Measurements from ENCODE around the gene DOCK2.

DOCK2 gene

DNA sequence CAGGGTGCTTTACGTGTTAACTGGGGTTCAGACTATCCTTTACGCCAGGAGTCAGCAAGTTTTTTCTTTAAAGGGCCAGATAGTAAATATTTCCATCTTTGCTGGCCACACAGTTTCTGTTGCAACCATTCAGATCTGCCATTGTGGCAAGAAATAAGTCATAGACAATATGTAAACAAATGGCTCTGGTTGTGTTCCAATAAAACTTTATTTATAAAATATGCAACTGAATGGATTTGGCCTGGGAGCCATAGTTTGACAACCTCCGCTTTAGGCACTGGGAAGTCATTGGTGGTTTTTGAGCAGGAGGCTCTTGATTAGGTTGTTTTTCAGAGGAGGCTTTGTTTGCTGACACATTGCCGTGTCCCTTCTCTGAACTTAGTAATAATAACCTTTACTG, 252.5 kb downstream of the DOCK2 start:
- ChIA-PET POLR2A (no interaction called here), CTCF (no interaction called here)
- TF ChIP-seq ZNF433 (tag by site-specific recombination; IDR thresholded peaks at IDR 0.05; ENCODE audit: low read depth), result no peak
- TF ChIP-seq, protein P1, sequence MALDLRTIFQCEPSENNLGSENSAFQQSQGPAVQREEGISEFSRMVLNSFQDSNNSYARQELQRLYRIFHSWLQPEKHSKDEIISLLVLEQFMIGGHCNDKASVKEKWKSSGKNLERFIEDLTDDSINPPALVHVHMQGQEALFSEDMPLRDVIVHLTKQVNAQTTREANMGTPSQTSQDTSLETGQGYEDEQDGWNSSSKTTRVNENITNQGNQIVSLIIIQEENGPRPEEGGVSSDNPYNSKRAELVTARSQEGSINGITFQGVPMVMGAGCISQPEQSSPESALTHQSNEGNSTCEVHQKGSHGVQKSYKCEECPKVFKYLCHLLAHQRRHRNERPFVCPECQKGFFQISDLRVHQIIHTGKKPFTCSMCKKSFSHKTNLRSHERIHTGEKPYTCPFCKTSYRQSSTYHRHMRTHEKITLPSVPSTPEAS (tag by site-specific recombination; IDR thresholded peaks at IDR 0.05), result no peak
- no peak for TF ChIP-seq ZNF341 (tag by site-specific recombination; IDR thresholded peaks at IDR 0.05; ENCODE audit: low read depth)
- TF ChIP-seq KLF9 (tag by site-specific recombination; IDR thresholded peaks at IDR 0.05; ENCODE audit: low read depth), result no peak
- no peak for TF ChIP-seq ZNF660 (tag by site-specific recombination; IDR thresholded peaks at IDR 0.05)
- H3K36me3 ChIP-seq (ENCODE audit: control insufficient read depth in 2 of 2, insufficient read depth in 1 of 2, low read length in 2 of 2), result no peaks in the 10 kb centered on the region
- no peak overlapping the region for H3K4me3 ChIP-seq (ENCODE audit: low read depth, low read length)
- H3K27ac ChIP-seq (ENCODE audit: extremely low read depth, low read depth, low read length), result no peak overlapping the region
- H3K4me1 ChIP-seq (ENCODE audit: control insufficient read depth, insufficient read depth, low read length), result no peaks in the 10 kb centered on the region
- H3K9me3 ChIP-seq (ENCODE audit: control insufficient read depth, insufficient read depth, low read depth, low read length), result no peaks in the 10 kb centered on the region

DNA sequence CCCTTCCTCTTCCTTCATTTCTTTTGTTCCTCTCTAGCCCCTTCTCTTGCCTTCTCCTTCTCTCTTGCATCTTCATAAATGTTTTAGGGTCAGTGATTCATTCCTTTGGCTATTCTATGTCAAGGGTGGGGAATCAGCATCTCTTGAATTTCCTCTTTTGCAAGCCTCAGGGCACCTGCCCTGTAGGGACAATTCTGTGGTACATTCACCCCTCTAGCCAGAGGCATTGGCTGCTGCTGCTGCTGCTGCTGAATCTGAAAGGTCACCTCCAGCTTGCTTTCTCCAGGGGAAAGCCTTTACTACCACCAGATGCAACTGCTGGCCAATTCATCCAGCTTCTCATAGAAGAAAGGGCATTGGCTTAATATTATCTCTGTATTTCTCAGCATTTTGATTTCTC, 255.9 kb downstream of the DOCK2 start:
- no peak overlapping the region for H3K4me3 ChIP-seq (ENCODE audit: low read depth, low read length)
- no peaks in the 10 kb centered on the region for H3K36me3 ChIP-seq (ENCODE audit: control insufficient read depth in 2 of 2, insufficient read depth in 1 of 2, low read length in 2 of 2)
- ChIA-PET CTCF (interaction anchor here (1.9 kb wide), 1 partner anchor 87 kb away, joined by 4 read pairs; the partner anchor contains the start of gene INSYN2B), POLR2A (no interaction called here)
- H3K4me1 ChIP-seq (ENCODE audit: control insufficient read depth, insufficient read depth, low read length), result no peaks in the 10 kb centered on the region
- no peak overlapping the region for H3K27ac ChIP-seq (ENCODE audit: extremely low read depth, low read depth, low read length)
- no peaks in the 10 kb centered on the region for H3K9me3 ChIP-seq (ENCODE audit: control insufficient read depth, insufficient read depth, low read depth, low read length)
- TF ChIP-seq SP7 (tag by site-specific recombination; IDR thresholded peaks at IDR 0.05), result no peak
- no peak for TF ChIP-seq ZNF132 (tag by site-specific recombination; IDR thresholded peaks at IDR 0.05; ENCODE audit: borderline replicate concordance)
- TF ChIP-seq ZNF274 (IDR thresholded peaks at IDR 0.05; ENCODE audit: low read length), result no peak
- no peak for TF ChIP-seq ZNF274 (tag by site-specific recombination; IDR thresholded peaks at IDR 0.05; ENCODE audit: borderline replicate concordance)
- TF ChIP-seq, protein P2, sequence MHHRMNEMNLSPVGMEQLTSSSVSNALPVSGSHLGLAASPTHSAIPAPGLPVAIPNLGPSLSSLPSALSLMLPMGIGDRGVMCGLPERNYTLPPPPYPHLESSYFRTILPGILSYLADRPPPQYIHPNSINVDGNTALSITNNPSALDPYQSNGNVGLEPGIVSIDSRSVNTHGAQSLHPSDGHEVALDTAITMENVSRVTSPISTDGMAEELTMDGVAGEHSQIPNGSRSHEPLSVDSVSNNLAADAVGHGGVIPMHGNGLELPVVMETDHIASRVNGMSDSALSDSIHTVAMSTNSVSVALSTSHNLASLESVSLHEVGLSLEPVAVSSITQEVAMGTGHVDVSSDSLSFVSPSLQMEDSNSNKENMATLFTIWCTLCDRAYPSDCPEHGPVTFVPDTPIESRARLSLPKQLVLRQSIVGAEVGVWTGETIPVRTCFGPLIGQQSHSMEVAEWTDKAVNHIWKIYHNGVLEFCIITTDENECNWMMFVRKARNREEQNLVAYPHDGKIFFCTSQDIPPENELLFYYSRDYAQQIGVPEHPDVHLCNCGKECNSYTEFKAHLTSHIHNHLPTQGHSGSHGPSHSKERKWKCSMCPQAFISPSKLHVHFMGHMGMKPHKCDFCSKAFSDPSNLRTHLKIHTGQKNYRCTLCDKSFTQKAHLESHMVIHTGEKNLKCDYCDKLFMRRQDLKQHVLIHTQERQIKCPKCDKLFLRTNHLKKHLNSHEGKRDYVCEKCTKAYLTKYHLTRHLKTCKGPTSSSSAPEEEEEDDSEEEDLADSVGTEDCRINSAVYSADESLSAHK (tag by site-specific recombination; IDR thresholded peaks at IDR 0.05), result no peak
- no peak for TF ChIP-seq ZNF341 (tag by site-specific recombination; IDR thresholded peaks at IDR 0.05; ENCODE audit: low read depth)
- TF ChIP-seq GLI4 (tag by site-specific recombination; IDR thresholded peaks at IDR 0.05), result no peak
- TF ChIP-seq ZBTB20 (tag by site-specific recombination; IDR thresholded peaks at IDR 0.05), result no peak
- TF ChIP-seq ZNF169 (tag by site-specific recombination; IDR thresholded peaks at IDR 0.05), result no peak
- TF ChIP-seq RBAK (tag by site-specific recombination; IDR thresholded peaks at IDR 0.05), result no peak
- TF ChIP-seq ZNF561 (tag by site-specific recombination; IDR thresholded peaks at IDR 0.05; ENCODE audit: borderline replicate concordance), result no peak
- TF ChIP-seq ZNF626 (tag by site-specific recombination; IDR thresholded peaks at IDR 0.05), result no peak
- TF ChIP-seq, protein P3, sequence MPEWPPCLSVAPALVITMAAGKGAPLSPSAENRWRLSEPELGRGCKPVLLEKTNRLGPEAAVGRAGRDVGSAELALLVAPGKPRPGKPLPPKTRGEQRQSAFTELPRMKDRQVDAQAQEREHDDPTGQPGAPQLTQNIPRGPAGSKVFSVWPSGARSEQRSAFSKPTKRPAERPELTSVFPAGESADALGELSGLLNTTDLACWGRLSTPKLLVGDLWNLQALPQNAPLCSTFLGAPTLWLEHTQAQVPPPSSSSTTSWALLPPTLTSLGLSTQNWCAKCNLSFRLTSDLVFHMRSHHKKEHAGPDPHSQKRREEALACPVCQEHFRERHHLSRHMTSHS (tag by site-specific recombination; IDR thresholded peaks at IDR 0.05), result no peak

DNA sequence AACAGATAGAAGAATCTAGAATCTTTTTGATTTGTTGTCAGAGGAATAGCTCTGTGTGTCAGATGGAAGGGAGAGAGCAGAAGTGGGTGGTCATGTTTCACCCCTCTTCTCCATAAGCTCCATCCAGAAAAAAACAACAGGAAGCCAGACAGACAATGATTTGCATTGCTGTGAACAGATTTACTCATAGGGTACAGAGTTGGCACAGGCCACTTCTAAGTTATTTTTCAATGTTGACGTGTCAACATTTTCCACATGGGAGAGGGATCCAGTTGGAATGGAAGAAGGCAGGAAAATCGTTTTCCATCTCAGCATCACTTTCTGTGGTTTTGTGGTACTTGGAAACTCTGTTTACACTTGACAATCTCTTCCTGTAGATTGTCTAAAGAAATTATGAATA, 256.5 kb downstream of the DOCK2 start:
- CTCF ChIA-PET, result interaction anchor here (1.9 kb wide), 1 partner anchor 87 kb away, joined by 4 read pairs; the partner anchor contains the start of gene INSYN2B
- no peak for TF ChIP-seq ZNF623 (tag by site-specific recombination; IDR thresholded peaks at IDR 0.05)
- no peak for TF ChIP-seq ZNF433 (tag by site-specific recombination; IDR thresholded peaks at IDR 0.05; ENCODE audit: low read depth)
- no peak for TF ChIP-seq ZNF311 (tag by site-specific recombination; IDR thresholded peaks at IDR 0.05; ENCODE audit: borderline replicate concordance)
- no peak for TF ChIP-seq ZNF629 (tag by site-specific recombination; IDR thresholded peaks at IDR 0.05)
- TF ChIP-seq KLF7 (tag by site-specific recombination; IDR thresholded peaks at IDR 0.05; ENCODE audit: borderline replicate concordance), result no peak
- no peak for TF ChIP-seq ZNF473 (tag by site-specific recombination; IDR thresholded peaks at IDR 0.05)
- no peak for TF ChIP-seq ZNF626 (tag by site-specific recombination; IDR thresholded peaks at IDR 0.05)
- no peak for TF ChIP-seq ZBTB1 (tag by site-specific recombination; IDR thresholded peaks at IDR 0.05)
- TF ChIP-seq ZNF23 (tag by site-specific recombination; IDR thresholded peaks at IDR 0.05; ENCODE audit: borderline replicate concordance), result no peak
- no peak for TF ChIP-seq YY1 (tag by site-specific recombination; IDR thresholded peaks at IDR 0.05)
- TF ChIP-seq SP2 (tag by site-specific recombination; IDR thresholded peaks at IDR 0.05), result no peak
- TF ChIP-seq SALL2 (tag by site-specific recombination; IDR thresholded peaks at IDR 0.05; ENCODE audit: borderline replicate concordance), result no peak
- no peak for TF ChIP-seq ZNF354C (tag by site-specific recombination; IDR thresholded peaks at IDR 0.05; ENCODE audit: borderline replicate concordance, low read depth)
- TF ChIP-seq ZEB2 (tag by site-specific recombination; IDR thresholded peaks at IDR 0.05), result no peak
- H3K4me1 ChIP-seq (ENCODE audit: control insufficient read depth, insufficient read depth, low read length), result no peaks in the 10 kb centered on the region
- no peaks in the 10 kb centered on the region for H3K36me3 ChIP-seq (ENCODE audit: control insufficient read depth in 2 of 2, insufficient read depth in 1 of 2, low read length in 2 of 2)
- H3K9me3 ChIP-seq (ENCODE audit: control insufficient read depth, insufficient read depth, low read depth, low read length), result no peaks in the 10 kb centered on the region
- no peak overlapping the region for H3K27ac ChIP-seq (ENCODE audit: extremely low read depth, low read depth, low read length)
- POLR2A ChIA-PET, result no interaction called here
- no peak overlapping the region for H3K4me3 ChIP-seq (ENCODE audit: low read depth, low read length)

Measured in HEK293 (cell line).